HEK293 (cell line): Measurements from ENCODE around the gene MED29.

ENCODE experiments used
- MEIS1 ChIP-seq: sonication (generic); formaldehyde crosslinking; IDR thresholded peaks from 2 replicates; pipeline ENCODE4 v1.8.1; 2022; ENCODE audit warnings: missing genetic modification reagents, mild to moderate bottlenecking, borderline replicate concordance
- ZEB2 ChIP-seq: fragments of 450-650 bp; formaldehyde crosslinking; IDR thresholded peaks from 2 replicates; pipeline ENCODE4 v1.5.1; 2016; ENCODE audit warnings: missing biosample characterization, missing genetic modification characterization
- ZNF701 ChIP-seq: fragments of 450-650 bp; formaldehyde crosslinking; IDR thresholded peaks from 2 replicates; pipeline ENCODE4 v1.5.1; 2016; ENCODE audit warnings: missing biosample characterization, missing genetic modification characterization
- ZNF777 ChIP-seq: fragments of 450-650 bp; formaldehyde crosslinking; IDR thresholded peaks from 2 replicates; pipeline ENCODE4 v1.5.1; 2017; ENCODE audit warnings: missing biosample characterization, missing genetic modification characterization, borderline replicate concordance
- TF ChIP-seq, protein P1 (sequence below): fragments of 450-650 bp; formaldehyde crosslinking; IDR thresholded peaks from 2 replicates; pipeline ENCODE4 v1.5.1; 2016; ENCODE audit warnings: missing biosample characterization, missing genetic modification characterization

DNA sequence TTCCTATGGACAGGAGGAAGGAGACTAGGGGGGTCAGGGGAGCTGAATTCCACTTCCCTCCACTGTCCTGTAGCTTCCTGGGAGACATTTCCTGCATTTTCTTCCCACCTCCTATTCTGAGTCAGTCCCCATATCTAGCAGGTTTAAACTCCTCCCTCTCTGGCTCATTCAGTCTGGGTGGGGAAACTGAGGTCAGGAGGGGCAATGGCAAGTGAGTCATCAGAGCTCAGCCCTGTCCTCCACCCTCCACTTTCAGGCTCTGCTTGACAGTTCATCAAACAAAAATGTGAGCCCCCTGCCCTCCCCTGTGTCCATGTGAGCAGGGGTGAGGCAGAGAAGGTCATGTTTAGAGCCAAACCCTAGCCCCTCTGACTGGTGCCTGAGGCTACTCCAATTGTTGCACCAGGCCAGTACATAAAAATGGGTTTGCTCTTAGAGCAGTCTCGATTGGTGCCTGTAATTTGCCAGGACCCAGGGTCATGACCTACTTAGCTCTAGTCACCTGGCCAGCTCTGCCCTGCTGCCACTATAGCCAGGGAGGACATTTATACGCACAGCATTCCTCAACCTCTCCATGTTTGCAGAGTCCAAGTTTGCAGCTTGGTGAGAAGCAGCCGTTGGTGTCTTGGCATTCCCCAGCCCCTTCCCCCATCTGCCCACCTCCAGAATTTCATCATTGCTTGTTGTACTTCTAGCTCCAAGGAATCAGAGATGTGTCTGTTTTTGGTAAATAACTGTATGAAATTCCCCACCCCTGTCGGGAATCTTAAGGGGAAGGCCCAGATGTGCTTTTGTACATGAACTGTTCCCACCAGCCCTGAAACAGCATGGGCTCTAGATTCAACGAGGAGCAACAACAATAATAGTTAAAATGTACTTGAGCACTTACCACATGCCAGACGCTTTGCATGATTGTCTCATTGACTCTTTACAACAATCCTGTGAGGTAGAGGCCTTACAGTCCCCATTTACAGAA lies 28.2 kb upstream of the MED29 start:
- TF ChIP-seq, protein P1, sequence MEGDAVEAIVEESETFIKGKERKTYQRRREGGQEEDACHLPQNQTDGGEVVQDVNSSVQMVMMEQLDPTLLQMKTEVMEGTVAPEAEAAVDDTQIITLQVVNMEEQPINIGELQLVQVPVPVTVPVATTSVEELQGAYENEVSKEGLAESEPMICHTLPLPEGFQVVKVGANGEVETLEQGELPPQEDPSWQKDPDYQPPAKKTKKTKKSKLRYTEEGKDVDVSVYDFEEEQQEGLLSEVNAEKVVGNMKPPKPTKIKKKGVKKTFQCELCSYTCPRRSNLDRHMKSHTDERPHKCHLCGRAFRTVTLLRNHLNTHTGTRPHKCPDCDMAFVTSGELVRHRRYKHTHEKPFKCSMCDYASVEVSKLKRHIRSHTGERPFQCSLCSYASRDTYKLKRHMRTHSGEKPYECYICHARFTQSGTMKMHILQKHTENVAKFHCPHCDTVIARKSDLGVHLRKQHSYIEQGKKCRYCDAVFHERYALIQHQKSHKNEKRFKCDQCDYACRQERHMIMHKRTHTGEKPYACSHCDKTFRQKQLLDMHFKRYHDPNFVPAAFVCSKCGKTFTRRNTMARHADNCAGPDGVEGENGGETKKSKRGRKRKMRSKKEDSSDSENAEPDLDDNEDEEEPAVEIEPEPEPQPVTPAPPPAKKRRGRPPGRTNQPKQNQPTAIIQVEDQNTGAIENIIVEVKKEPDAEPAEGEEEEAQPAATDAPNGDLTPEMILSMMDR (tag by site-specific recombination): no peak
- TF ChIP-seq MEIS1 (no peak), ZNF777 (no peak), ZNF701 (tag by site-specific recombination) (no peak), ZEB2 (tag by site-specific recombination) (no peak)
